ENCODE data around the gene ARID3B. TPM values are rescaled to one million over a fixed set of nuclear protein-coding genes. Genes with fewer than 3 reads are reported as not detected.

The ARID3B gene, protein sequence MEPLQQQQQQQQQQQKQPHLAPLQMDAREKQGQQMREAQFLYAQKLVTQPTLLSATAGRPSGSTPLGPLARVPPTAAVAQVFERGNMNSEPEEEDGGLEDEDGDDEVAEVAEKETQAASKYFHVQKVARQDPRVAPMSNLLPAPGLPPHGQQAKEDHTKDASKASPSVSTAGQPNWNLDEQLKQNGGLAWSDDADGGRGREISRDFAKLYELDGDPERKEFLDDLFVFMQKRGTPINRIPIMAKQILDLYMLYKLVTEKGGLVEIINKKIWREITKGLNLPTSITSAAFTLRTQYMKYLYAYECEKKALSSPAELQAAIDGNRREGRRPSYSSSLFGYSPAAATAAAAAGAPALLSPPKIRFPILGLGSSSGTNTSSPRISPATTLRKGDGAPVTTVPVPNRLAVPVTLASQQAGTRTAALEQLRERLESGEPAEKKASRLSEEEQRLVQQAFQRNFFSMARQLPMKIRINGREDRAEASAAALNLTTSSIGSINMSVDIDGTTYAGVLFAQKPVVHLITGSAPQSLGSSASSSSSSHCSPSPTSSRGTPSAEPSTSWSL
- 5.8 TPM for total RNA-seq
- long read RNA-seq, full-length matches to known transcripts: 2 of 16 reads
- long read RNA-seq, partial matches to known transcripts: 1 of 16 reads
- long read RNA-seq, other reads (novel, unspliced or antisense): 13 of 16 reads

DNA sequence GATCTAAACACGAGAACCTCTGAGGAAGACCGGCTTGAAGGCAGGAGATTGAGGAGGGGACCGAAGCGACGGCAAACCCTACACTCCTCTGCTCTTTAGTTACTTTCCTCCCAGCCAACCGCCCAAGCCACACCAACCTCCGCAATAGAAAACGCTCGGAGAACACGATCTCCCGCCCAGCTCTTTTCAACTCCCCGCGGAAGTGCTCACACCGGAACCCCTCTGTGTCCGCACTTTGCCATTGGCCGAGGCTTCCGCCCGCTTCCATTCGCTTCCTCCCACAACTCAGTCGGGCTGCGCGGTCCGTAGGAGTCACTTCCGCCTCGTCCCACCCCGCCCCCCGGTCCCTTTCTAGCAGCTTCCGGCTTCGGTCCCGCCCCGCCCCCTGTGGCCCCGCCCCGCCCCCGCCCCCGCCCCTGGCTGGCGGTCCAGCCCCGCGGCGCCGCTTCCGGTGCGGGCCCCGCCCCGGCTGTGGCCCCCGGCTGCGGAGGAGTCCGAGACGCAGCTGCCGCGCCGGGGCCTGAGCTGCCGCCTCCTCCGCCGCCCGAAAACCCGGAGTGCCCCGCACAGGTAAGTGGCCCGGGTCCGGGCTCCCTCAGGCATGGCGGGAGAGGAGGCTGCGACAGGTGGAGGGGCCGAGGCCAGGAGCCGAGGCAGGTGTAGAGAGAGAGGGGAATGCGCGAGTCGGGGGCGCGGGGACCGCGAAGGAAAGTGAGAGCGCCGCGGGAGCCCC is at the start of gene ARID3B:
Gene ARID3B, plus strand, starts transcription at position 460 of the 733 bp plus-strand sequence. CDS start 2,717 bp downstream, outside the sequence.
- DNase-seq (ENCODE audit: low spot score): peak; percentile 99

- no peak for DNase-seq (ENCODE audit: low spot score)
These were observed 44.4 kb upstream of the ARID3B start for GRCh38 chr15:74496648-74497047.

GRCh38 chr15:74497584-74497983 is 43.4 kb upstream of the ARID3B start:
- no peak for DNase-seq (ENCODE audit: low spot score)

GRCh38 chr15:74499366-74499765 is 41.7 kb upstream of the ARID3B start:
- DNase-seq (ENCODE audit: low spot score): no peak

DNA sequence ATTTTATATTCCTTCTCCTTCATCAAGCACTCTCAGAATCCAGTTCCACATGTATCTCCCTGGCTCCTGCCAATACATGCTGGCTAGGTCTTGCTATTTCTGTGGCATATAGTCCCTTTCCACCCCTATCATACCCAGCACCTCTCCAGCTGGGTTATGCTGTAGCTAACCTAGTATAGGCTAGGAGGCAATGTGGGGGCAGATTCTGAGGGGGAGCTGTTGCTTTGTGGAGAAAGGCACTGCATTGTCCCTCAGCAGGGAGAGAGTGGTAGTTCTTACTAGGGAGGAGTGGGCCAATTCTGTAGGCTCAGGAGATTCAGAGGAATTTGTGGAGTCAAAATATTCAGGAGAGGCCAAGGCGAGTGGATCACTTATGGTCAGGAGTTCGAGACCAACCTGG is 40.6 kb upstream of the ARID3B start:
- DNase-seq (ENCODE audit: low spot score): peak; percentile 20

DNA sequence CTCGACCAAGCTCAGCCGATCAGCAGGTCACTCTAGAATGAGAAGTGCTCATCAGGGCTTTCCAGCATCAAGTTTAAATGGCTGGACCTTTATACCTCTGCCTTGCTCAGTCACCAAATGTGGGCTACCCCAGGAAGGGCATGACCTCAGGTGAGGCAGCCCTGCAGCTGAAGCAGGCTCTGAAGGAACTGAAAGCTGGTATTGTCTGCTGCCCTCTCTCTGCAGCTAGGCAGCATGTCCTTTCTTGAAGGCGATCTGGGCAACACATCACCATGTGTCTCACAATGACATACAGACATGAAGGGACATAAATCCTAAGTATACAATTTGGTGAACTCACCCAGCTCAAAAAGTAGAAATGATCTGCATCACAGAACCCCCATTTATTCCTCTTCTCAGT is 38.7 kb upstream of the ARID3B start:
- peak; percentile 49 for DNase-seq (ENCODE audit: low spot score)

- DNase-seq (ENCODE audit: low spot score): no peak
These were observed 36.6 kb upstream of the ARID3B start for GRCh38 chr15:74504418-74504817.

GRCh38 chr15:74504836-74505235 is 36.2 kb upstream of the ARID3B start:
- peak; percentile 12 for DNase-seq (ENCODE audit: low spot score)

DNA sequence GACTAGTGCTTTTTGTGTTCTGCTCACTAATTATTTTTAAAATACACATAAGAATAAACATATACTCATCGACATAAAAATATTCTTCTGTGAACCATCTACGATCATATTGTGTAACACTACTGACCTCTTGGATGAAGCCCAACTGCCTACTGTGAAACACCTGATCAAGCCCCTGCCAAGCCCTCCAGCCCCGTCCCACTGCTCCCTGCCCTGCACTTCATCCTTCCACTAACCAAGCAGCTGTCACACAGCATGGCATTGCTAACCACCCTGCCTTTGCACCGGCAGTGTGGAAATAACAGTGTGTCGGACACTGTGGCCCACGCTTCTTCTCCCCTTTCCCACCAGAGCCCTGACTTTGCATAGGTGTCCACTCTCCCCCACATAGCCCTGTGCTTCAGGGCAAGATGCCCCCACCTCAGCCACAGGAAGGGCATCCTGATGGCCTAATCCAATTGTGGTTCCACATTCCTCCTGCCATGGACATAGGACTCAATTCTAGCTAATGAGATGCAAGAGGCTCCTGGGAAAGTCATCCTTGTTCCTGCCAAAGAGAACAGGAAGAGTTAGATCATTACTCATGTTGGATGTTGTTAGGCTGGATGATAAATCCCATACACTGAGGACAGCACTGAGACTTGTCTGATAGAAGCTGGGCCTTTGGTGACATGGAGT is 35.0 kb upstream of the ARID3B start:
- DNase-seq (ENCODE audit: low spot score): peak; percentile 68

DNA sequence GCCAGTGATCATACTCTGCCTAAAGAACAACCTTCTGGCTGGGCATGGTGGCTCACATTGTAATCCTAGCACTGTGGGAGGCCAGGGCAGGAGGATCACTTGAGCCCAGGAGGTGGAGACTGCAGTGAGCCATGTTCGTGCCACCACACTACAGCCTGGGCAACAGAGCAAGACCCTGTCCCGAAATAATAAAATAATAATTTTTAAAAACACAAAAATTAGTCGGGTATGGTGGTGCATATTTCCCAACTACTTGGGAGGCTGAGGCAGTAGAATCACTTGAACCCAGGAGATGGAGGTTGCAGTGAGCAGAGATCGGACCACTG is 34.5 kb upstream of the ARID3B start:
- DNase-seq (ENCODE audit: low spot score): peak; percentile 3

GRCh38 chr15:74511583-74511982 is 29.4 kb upstream of the ARID3B start:
- no peak for DNase-seq (ENCODE audit: low spot score)

GRCh38 chr15:74514059-74514458 is 27.0 kb upstream of the ARID3B start:
- peak; percentile 20 for DNase-seq (ENCODE audit: low spot score)

DNA sequence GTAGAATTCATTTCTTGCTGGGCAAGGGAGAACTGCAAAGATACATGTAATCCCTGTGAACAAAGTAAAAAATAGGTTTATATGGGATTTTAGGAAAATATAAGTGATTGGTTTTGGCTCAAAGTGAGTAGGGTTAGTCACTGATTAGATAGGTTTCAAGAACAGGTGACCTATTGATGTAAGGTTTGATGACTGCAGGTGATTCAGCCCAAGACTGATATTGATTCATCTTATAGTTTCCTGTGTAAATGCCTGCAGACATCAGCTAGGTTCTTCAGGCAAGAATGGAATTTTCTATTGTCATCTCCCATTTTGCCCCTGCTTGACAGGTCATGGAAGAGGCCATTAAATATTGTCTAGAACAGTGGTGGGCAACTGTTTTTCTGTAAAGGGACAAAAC is 23.9 kb upstream of the ARID3B start:
- no peak for DNase-seq (ENCODE audit: low spot score)

GRCh38 chr15:74519311-74519710 is 21.7 kb upstream of the ARID3B start:
- no peak for DNase-seq (ENCODE audit: low spot score)

DNA sequence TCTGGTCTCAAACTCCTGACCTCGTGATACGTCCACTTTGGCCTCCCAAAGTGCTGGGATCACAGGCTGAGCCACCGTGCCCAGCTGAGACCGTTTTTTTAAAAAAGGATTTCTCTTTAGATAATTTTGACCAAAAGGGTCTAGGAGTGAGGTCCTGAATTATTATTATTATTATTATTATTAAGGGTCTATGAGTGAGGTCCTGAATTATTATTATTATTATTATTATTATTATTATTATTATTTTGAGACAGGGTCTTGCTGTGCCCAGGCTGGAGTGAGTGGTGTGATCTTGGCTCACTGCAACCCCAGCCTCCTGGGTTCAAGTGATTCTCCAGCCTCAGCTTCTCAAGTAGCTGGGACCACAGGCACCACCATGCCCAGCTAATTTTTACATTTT is 20.6 kb upstream of the ARID3B start:
- no peak for DNase-seq (ENCODE audit: low spot score)

- DNase-seq (ENCODE audit: low spot score): no peak
These were observed 17.0 kb upstream of the ARID3B start for GRCh38 chr15:74523982-74524381.

DNA sequence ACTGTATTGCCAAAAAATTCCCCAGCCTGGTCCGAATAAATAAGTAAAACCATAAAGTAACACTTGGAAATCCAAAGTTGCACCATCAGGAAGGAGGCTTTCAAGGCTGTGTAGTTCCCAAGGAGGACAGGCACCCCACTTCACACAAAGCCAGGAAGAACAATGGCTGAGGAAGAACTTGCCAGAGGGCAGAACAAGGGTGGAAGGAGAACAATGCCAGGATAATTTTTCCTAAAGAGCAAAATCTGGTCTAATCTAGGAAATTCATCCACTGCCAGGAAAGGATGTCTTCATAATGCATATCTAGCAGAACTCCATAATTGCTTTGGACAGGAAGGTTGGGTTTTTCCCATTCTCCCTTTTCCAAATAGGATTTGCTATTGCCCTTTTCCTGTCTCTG is 15.7 kb upstream of the ARID3B start:
- DNase-seq (ENCODE audit: low spot score): no peak

GRCh38 chr15:74525945-74526344 is 15.1 kb upstream of the ARID3B start:
- DNase-seq (ENCODE audit: low spot score): no peak

DNA sequence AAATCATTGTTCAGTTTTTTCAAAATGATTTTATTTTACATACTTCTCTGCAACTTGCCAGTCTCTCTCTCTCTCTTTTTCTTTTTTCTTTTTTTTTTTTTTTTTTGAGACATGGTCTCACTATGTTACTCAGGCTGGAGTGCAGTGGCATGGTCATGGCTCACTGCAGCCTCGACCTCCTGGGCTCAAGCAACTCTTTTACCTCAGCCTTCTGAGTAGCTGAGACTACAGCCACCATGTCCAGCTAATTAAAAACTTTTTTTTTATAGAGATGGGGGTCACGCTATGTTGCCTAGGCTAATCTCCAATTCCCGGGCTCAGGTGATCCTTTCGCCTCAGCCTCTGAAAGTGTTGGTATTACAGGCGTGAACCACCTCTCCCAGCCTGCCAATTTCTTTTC is 12.1 kb upstream of the ARID3B start:
- no peak for DNase-seq (ENCODE audit: low spot score)

- DNase-seq (ENCODE audit: low spot score): peak; percentile 71
These were observed 11.1 kb upstream of the ARID3B start for GRCh38 chr15:74529921-74530320.

DNA sequence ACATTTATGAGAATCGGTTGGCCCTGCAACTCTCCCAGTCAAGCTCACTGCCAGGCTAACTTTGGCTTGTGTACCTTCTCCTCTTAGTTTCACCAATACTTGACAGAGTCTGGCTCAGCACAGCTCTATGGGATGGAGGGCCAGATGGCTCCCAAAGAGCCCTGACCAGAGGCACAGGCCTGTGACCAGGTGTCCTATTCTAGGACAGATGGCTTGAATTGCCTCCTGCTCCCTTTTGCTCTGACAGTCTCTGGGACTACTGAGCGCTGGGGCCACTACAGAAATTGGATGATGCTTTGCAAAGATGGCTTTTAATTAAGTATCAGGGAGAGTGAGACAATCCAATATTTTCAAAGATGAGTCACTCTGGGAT is 10.3 kb upstream of the ARID3B start:
- no peak for DNase-seq (ENCODE audit: low spot score)

Data from mesenteric fat pad (tissue), 1 donor.